Psoas muscle (tissue), 8 donors: ENCODE measurements around the gene TMEM37. TPM values are rescaled to one million over a fixed set of nuclear protein-coding genes. Genes with fewer than 3 reads are reported as not detected.

Source experiments
- ATAC-seq, 4 donors: fragments of 200-7000 bp; cut with Tn5 transposase; one replicate each; pipeline ENCODE4 v1.9.1; 2020; ENCODE audit warnings: moderate library complexity in 3 of 4, mild to moderate bottlenecking in 2 of 4
- DNase-seq, 2 donors: peaks; one replicate each; pipeline ENCODE4 v3.0.0-alpha.2; 2020
- H3K27ac ChIP-seq: fragments of 200-600 bp; one replicate; pipeline ENCODE4 v1.8.0; 2022
- H3K27me3 ChIP-seq, 3 donors: fragments of 200-600 bp in 1 of 3; one replicate each; pipeline versions ENCODE4 v1.6.1 to v1.8.0; 2013 to 2022; ENCODE audit warnings: low read length in 2 of 3, mild to moderate bottlenecking in 2 of 3, moderate library complexity in 1 of 3; ENCODE audit not compliant: insufficient read depth in 3 of 3
- H3K36me3 ChIP-seq, 2 donors: fragments of 200-600 bp in 1 of 2; one replicate each; pipeline versions ENCODE4 v1.6.1 to v1.8.0; 2013 to 2022; ENCODE audit warnings: low read depth in 1 of 2, mild to moderate bottlenecking in 1 of 2, moderate library complexity in 1 of 2; ENCODE audit not compliant: insufficient read depth in 1 of 2
- H3K4me1 ChIP-seq: fragments of 200-600 bp; one replicate; pipeline ENCODE4 v1.8.0; 2022
- H3K4me3 ChIP-seq: fragments of 200-600 bp; one replicate; pipeline ENCODE4 v1.8.0; 2022; ENCODE audit warnings: mild to moderate bottlenecking
- H3K9me3 ChIP-seq: fragments of 200-600 bp; one replicate; pipeline ENCODE4 v1.8.0; 2022
- CTCF ChIP-seq: fragments of 200-600 bp; IDR thresholded peaks from one replicate; pipeline ENCODE4 v1.8.0; 2022; ENCODE audit warnings: antibody characterized with exemption
- WGBS, 3 donors: extraction: QIAGEN DNeasy Blood & Tissue Kit; methylation state at CpG; one replicate each; pipeline versions ENCODE4 v1.1.6 to v1.1.7; 2013; 5-methylcytosine and 5-hydroxymethylcytosine counted together
- intact Hi-C, 2 donors: fragments of 100-400 bp; cut with DNase I; formaldehyde crosslinking; loops; one replicate each; pipeline versions ENCODE4 v1.11.0 to v1.14.2; 2022
- polyA plus RNA-seq, 3 donors: library from polyadenylated mRNA; stranded (reverse); fragments of 200-250 nt; gene quantifications; one replicate each; pipeline ENCODE4 v1.2.3, GENCODE V29; 2013
- total RNA-seq, 4 donors: library from RNA; stranded (reverse); fragmentation: NEBNext Ultra II Directional in 2 of 4; extraction: Animal tissue kit (Norgen Biotek cat#: 25700) in 2 of 4; gene quantifications; one replicate each; pipeline versions ENCODE4 v1.2.1 to v1.2.4, GENCODE V29; 2021 to 2023
- donor health status: healthy with polysubstance abuse.
- donor health status: DM: no; HTN: no; CAD: no; lungs with moderate emphysema.
- donor health status: Bipolar disorder and iron deficiency.
- donor health status: healthy.
- donor health status: DM: yes; HTN: yes; CAD: no.
- donor health status: DM: no; HTN: no; CAD: no.
- donor health status: DM: no; HTN: no; CAD: no.
- donor health status: DM: yes; HTN: yes; CAD: no.

TMEM37 gene
- total and polyA plus RNA-seq, 7 donors: 0.60 to 3.9 (median 0.96) TPM

DNA sequence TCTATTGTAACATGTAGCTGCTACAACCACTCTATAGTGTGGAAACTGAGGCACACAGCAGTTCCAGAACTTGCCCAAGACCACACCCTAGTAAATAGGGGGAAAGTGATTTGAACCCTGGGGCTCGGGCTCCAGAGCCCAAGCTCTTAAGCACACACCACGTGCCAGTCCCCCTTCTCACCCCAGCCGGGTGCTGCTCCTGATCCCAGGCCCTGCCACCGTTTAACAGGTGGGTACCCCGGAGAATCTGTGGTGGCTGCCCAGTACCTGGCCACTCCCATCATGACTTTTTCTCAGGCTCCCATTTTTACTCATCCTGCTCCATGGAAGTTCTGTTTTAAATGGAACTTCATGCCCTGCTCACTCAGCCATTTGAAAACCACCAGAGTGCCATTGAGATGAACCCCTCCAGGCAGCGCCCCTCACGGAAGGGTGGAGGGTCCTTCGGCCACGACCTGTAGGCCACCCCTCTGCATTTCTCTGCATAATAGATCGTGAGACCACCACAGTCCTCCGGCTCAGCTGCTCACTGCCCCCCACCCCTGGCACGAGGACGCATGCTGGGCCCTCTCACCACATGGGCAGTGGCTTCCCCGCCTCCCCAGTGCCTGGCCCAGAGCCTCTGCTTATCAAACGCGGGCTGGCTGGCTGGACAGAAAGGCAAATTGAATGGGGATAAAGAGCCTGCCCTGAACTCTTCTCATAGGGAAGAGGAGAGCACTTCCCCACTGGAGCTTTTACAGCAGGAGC, 42.1 kb downstream of the TMEM37 start:
- intact Hi-C loops: loop anchor here (5.0 to 10.0 kb wide), 3 partner anchors 149 to 591 kb away; no protein-coding TSS in a partner anchor

GRCh38 chr2:119474371-119475224, 42.9 kb downstream of the TMEM37 start:
- H3K27ac ChIP-seq: no peak overlapping the region
- DNase-seq: no peak
- no peaks in the 10 kb centered on the region for H3K36me3 ChIP-seq
- no peak for ATAC-seq
- no peaks in the 10 kb centered on the region for H3K9me3 ChIP-seq
- H3K4me1 ChIP-seq: peaks cover 8% of the 10 kb centered on the region
- H3K4me3 ChIP-seq: no peak overlapping the region
- TF ChIP-seq CTCF: no peak
- WGBS, 3 donors: 78 to 83% (median 81%) methylated on average over 16 to 17 of the region's 17 CpGs
- no peaks in the 10 kb centered on the region for H3K27me3 ChIP-seq
- intact Hi-C loops: loop anchor here (5.0 to 10.0 kb wide), 4 partner anchors 67 to 592 kb away; no protein-coding TSS in a partner anchor

More for the DNA sequence above, 42.1 kb downstream of the TMEM37 start:
- H3K4me1 ChIP-seq: peaks cover 10% of the 10 kb centered on the region
- DNase-seq (no peak), ATAC-seq (no peak)
- 89 to 92% (median 90%) methylated on average over 16 of the region's 16 CpGs for WGBS, 3 donors
- H3K4me3 ChIP-seq: no peak overlapping the region
- H3K36me3 ChIP-seq: no peaks in the 10 kb centered on the region
- no peak overlapping the region for H3K27ac ChIP-seq
- no peaks in the 10 kb centered on the region for H3K9me3 ChIP-seq
- no peaks in the 10 kb centered on the region for H3K27me3 ChIP-seq
- TF ChIP-seq CTCF: no peak

DNA sequence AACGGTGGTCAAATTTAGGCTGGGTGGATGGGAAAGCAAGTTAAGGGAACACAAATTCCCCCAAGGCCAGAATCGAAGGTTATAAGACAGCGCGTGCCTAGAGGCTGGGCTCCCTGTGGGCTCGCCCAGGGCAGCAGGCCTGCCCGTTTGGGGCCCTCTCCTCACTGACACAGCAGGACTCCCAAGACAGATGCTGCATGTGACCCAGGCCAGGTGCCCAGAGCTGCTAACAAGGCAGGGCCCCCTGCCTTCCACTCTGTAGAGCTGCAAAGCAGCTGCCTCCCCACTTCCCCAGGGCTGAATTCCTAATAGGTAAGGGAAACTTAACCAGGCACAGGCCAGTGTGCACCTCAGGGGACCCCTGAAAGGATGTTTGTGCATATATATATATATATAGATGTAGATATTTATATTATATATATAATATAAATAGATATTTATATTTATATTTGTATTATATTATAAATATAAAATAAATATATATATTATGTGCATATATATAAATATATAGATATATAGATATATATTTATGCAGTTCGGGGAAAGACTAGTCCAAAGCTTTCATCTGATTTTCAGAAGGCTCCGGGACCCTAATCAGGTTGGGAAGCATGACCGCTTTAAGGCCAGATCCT, 43.7 kb downstream of the TMEM37 start:
- H3K27ac ChIP-seq: no peak overlapping the region
- H3K9me3 ChIP-seq: no peaks in the 10 kb centered on the region
- TF ChIP-seq CTCF: no peak
- no peak for ATAC-seq
- H3K27me3 ChIP-seq: no peaks in the 10 kb centered on the region
- no peak for DNase-seq
- H3K4me1 ChIP-seq: peaks cover 8% of the 10 kb centered on the region
- H3K36me3 ChIP-seq: no peaks in the 10 kb centered on the region
- intact Hi-C loops: loop anchor here (5.0 to 10.0 kb wide), 3 partner anchors 68 to 461 kb away; no protein-coding TSS in a partner anchor
- no peak overlapping the region for H3K4me3 ChIP-seq
- WGBS, 3 donors: 70 to 77% (median 74%) methylated on average over 9 of the region's 9 CpGs

DNA sequence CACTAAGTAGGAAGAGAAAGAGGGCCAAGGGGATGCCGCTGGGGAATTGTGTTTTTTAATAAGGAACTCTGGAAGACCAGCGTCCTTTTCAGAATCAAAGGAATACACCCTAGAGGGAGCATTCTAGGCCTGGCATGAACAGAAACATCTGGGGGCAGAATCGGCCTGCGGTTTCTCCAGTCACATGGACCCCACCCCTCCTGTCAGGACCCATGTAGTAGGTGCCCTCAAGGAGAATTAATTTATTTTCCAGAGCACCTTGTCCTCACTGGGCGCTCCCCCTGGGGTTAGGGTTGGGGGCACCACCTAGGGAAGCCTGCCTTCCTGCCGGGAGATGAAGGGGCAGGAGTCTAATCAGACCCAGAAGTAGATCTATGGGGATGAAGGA, 44.2 kb downstream of the TMEM37 start:
- Histone ChIP-seq H3K4me3 (no peak overlapping the region), H3K4me1 (peaks cover 8% of the 10 kb centered on the region), H3K9me3 (no peaks in the 10 kb centered on the region), H3K27me3 (no peaks in the 10 kb centered on the region), H3K36me3 (no peaks in the 10 kb centered on the region), H3K27ac (no peak overlapping the region)
- DNase-seq: no peak
- TF ChIP-seq CTCF: no peak
- intact Hi-C loops: loop anchor here (1.0 to 10.0 kb wide), 4 partner anchors 69 to 461 kb away; no protein-coding TSS in a partner anchor
- no peak for ATAC-seq
- 67 to 74% (median 72%) methylated on average over 6 of the region's 6 CpGs for WGBS, 3 donors
